Stomach smooth muscle (tissue), 2 donors: ENCODE measurements around the gene UBE2J2.
"Not testable (repeated sequence)": the region's sequence is repeated elsewhere in the genome, so short reads cannot be mapped to it uniquely, and the experiment has no call there.

Experiments used
- H3K27ac ChIP-seq: one replicate; pipeline ENCODE4 v1.7.0; 2013; ENCODE audit warnings: mild to moderate bottlenecking, low read length, inconsistent platforms
- H3K27me3 ChIP-seq, 2 donors: one replicate each; pipeline ENCODE4 v1.7.0; 2013; ENCODE audit warnings: low read length in 2 of 2; ENCODE audit not compliant: insufficient read depth in 2 of 2, control insufficient read depth in 1 of 2
- H3K36me3 ChIP-seq, 2 donors: one replicate each; pipeline ENCODE4 v1.7.0; 2013; ENCODE audit warnings: low read length in 2 of 2; ENCODE audit not compliant: control insufficient read depth in 2 of 2, insufficient read depth in 2 of 2
- H3K4me1 ChIP-seq: one replicate; pipeline ENCODE4 v1.7.0; 2013; ENCODE audit warnings: low read length; ENCODE audit not compliant: control insufficient read depth, insufficient read depth
- H3K4me3 ChIP-seq, 2 donors: one replicate each; pipeline ENCODE4 v1.7.0; 2013; ENCODE audit warnings: low read length in 2 of 2
- H3K9ac ChIP-seq, 2 donors: one replicate each; pipeline ENCODE4 v1.7.0; 2013; ENCODE audit warnings: low read length in 2 of 2, mild to moderate bottlenecking in 1 of 2
- H3K9me3 ChIP-seq, 2 donors: one replicate each; pipeline ENCODE4 v1.7.0; 2013; ENCODE audit warnings: low read length in 2 of 2; ENCODE audit not compliant: control insufficient read depth in 2 of 2
- donor health status: healthy.
- donor health status: Pancreatic carcinoma.

Gene UBE2J2

DNA sequence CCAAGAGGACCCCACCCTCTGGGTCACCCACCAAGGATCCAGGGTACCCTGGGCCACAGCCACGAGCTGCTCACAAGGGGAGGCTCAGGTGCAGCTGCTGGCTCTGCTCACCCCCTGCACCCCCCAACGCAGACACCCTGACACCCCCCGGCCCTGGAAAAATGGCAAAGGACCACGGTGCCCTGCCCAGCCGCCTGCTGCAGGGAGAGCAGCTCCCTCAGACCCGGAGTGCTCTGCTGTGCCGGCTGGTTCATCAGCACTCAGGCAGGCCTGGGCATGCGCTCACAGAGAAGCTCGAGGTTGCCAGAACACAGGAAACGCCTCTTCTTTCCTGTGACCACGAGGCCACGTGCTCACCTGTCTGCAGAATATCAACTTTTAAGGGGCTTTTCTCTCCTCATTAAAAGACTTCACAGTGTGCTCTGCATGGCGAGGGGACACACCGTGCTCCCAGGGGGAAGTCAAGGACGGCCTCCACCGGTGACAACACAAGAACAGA, 22.8 kb downstream of the UBE2J2 start:
- H3K27ac ChIP-seq: no peak overlapping the region
- H3K4me1 ChIP-seq: peaks cover 5% of the 10 kb centered on the region
- no peaks in the 10 kb centered on the region for H3K9me3 ChIP-seq
- no peak overlapping the region for H3K4me3 ChIP-seq
- peaks cover 5 to 19% of the 10 kb centered on the region in 2 donors for H3K27me3 ChIP-seq
- H3K9ac ChIP-seq: no peak overlapping the region
- H3K36me3 ChIP-seq: peaks cover 8 to 17% of the 10 kb centered on the region in 2 donors

DNA sequence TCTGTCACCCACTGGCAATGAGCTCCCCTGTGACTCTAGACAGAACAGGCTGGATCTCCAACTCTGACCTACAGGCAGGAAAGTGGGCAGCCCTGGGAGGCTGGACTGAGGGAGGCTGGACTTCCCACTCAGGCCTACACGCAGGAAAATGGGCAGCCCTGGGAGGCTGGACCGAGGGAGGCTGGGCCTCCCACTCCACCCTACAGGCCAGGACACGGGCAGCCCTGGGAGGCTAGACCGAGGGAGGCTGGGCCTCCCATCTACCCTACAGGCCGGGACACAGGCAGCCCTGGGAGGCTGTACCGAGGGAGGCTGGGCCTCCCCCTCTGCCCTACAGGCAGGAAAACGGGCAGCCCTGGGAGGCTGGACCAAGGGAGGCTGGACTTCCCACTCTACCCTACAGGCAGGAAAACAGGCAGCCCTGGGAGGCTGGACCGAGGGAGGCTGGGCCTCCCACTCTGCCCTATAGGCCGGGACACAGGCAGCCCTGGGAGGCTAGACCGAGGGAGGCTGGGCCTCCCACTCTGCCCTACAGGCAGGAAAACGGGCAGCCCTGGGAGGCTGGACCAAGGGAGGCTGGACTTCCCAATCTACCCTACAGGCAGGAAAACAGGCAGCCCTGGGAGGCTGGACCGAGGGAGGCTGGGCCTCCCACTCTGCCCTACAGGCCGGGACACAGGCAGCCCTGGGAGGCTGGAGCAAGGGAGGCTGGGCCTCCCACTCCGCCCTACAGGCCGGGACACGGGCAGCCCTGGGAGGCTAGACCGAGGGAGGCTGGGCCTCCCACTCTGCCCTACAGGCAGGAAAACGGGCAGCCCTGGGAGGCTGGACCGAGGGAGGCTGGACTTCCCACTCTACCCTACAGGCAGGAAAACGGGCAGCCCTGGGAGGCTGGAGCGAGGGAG, 25.4 kb downstream of the UBE2J2 start:
- not testable (repeated sequence) for H3K4me1 ChIP-seq, H3K27ac ChIP-seq, H3K4me3 ChIP-seq, H3K9ac ChIP-seq, H3K9me3 ChIP-seq, H3K36me3 ChIP-seq
- H3K27me3 ChIP-seq: peaks cover 5 to 22% of the 10 kb centered on the region in 2 donors

DNA sequence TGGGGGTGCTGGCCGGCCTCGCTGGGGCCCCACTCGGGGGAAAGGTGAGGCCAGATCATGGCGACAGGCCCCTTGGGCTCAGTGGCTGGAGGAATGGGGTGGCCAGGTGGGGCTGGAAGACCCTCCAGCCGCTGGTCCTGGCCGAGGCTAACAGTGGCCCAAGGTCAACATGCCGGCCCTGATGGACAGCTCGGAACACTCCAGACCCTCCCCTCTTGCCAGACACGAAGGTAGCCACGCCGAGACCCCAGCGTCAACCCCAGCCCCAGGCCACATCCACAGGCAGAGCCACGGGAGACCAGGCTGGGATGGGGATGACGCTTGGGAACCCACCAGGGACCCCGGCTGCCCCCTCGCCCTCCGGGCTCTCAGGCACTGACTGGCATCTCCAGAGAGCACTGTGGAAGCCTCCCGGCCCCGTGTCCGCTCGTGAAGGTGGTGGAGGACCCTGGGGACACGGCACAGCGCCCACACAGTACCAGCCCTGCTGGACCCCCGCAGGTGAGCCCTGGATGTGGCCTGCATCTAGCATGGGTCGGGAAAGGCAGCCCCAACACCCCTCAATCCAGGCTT, 26.2 kb downstream of the UBE2J2 start:
- H3K9ac ChIP-seq: no peak overlapping the region
- no peaks in the 10 kb centered on the region for H3K9me3 ChIP-seq
- H3K4me3 ChIP-seq: no peak overlapping the region
- no peak overlapping the region for H3K27ac ChIP-seq
- no peaks in the 10 kb centered on the region for H3K36me3 ChIP-seq
- H3K4me1 ChIP-seq: peaks cover 5% of the 10 kb centered on the region
- H3K27me3 ChIP-seq: peaks cover 5 to 22% of the 10 kb centered on the region in 2 donors

DNA sequence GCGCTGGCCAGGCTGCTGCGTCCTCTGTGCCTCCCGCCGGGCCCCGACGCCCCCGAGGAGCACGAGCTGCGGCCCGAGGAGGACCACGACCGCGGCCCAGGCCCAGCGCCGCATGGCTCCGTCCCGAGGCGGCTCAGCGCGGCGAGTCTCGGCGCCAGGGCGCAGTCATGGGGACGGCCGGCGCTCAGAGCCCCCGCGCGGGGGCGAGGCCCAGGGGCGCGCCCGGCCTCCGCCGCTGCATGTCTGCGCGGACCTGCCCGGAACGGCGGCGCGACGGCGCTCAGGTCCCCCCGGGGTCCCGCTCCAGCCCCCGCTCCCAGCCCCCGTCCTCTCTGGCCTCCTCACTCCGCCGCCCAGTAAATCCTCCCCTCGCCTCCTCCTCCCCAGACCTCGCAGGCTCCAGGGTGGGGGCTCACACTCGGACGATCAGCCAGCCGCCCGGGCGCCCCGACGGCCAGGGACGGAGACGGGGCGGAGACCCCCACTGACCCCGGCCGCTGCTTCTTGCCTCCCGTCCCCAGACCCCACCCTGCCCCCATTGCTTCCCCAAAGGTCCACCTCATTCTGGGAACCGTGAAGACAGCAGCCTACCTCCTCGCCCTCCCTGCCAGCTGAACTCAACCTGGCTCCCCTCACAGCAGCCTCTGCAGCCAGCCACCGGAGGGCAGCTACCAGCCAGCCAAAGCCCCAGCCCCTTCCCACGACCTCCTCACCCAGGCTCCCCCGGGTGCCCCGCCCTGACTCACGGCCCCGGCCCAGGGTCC, 26.9 kb downstream of the UBE2J2 start, which contains the start of gene C1QTNF12:
Gene C1QTNF12 (minus strand): TSS at position 146 of the 764 bp plus-strand sequence. CDS start 32 bp downstream, at position 114.
- Histone ChIP-seq H3K9me3 (no peaks in the 10 kb centered on the region), H3K9ac (no peak within 1 kb of the TSS), H3K4me1 (peaks cover 5% of the 10 kb centered on the region), H3K27ac (no peak within 1 kb of the TSS), H3K4me3 (no peak within 1 kb of the TSS), H3K27me3 (peaks cover 5 to 22% of the 10 kb centered on the region in 2 donors), H3K36me3 (no peaks in the 10 kb centered on the region)

DNA sequence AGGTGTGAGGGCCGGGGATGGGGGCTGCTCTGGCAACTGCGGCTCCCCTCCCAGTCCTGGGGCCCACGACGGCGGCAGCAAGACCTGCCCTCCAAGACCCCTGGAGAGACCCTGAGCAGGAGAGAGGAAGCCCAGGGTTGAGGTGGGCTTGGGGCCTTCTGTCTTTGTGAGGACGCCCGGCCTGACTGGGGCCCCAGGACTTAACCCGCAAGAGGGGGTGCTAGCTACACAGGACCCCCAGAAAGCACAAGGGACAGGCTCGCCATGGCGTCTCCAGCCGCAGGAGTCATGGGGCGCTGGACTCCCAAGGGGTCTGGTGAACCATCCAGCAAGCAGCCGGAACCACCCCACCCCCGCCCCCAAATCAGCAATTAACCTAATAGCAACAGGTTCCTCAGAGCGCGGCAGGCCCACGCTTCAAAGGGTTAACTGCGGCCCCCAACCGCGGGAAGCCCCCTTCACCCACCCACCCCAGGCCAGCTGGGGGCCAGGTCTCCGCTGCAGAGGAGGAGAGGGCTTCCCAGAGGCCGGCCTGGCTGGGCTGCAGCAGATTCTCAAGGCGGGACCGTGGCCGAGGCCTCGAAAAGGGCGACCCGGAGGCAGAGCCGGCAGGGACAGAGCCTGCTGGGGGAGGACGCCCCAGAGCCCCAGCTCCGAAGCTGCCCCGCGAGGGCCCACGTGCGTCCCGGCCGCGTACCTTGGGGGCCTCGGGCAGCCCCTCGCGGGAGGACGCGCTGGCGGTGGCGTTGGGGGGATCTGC, 27.7 kb downstream of the UBE2J2 start:
- peaks cover 6 to 22% of the 10 kb centered on the region in 2 donors for H3K27me3 ChIP-seq
- H3K27ac ChIP-seq: no peak overlapping the region
- no peaks in the 10 kb centered on the region for H3K36me3 ChIP-seq
- H3K9ac ChIP-seq: no peak overlapping the region
- no peaks in the 10 kb centered on the region for H3K9me3 ChIP-seq
- H3K4me3 ChIP-seq: no peak overlapping the region
- peaks cover 5% of the 10 kb centered on the region for H3K4me1 ChIP-seq

DNA sequence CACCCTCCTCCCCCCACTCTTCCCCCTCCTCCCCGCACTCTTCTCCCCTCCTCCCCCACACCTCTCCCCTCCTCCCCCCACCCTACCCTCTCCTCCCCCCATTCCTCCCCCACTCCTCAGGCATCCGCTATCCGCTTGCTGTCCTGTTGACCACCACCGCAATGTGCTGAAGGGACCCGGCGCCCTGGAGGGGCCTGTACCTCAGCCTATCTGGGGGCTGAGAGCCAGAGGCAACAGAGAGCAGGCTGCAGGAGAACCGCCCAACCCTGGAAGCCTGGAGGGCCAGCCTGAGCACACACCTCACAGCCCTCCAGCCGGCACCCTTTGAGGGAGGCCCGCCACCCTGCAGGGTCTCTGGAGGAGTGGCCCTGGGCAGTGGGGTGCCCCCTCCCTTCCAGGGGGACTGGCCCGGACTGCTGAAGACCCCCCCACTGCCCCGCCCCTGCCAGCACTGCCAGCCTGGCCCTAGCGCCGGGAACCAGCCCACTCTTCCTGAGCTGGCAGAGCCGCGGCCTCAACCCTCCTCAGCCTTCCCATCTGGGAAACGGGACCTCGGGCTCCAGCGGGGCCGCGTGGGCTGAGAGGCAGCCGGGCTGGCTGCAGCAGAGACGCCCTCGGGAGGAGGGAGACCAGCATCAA, 28.4 kb downstream of the UBE2J2 start:
- H3K4me3 ChIP-seq: no peak overlapping the region
- H3K27ac ChIP-seq: no peak overlapping the region
- H3K27me3 ChIP-seq: peaks cover 8 to 23% of the 10 kb centered on the region in 2 donors
- no peaks in the 10 kb centered on the region for H3K36me3 ChIP-seq
- peaks cover 5% of the 10 kb centered on the region for H3K4me1 ChIP-seq
- no peaks in the 10 kb centered on the region for H3K9me3 ChIP-seq
- H3K9ac ChIP-seq: no peak overlapping the region

DNA sequence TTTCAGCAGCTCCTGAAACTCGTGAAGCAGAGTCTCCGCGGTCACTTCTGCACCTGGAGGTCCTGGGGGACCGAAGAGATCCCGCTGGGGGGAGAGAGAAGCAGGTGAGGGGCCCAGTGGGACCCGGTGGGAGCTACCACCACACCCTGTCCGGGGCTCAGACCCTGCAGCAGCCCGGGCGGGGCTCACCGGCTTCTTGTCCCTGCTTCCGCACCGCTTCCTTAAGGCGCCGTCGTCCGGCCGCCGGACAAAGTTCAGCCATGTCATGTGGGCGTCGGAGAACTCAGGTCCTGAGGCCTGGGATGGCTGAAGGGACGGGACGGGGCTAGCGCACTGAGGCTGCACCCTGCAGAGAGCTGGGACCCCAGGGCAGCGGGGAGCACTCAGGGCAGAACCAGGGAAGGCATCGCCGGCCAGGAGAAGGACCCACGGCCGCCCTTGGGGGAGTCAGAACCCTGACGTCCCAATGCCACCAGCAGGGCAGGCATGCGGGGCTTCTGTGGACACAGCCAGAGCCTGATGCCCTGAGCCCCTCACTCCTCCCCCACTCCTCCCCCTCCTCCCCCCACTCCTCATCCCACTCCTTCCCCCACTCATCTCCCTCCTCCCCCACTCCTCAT, 29.4 kb downstream of the UBE2J2 start:
- Histone ChIP-seq H3K4me3 (no peak overlapping the region), H3K9ac (no peak overlapping the region), H3K27ac (no peak overlapping the region), H3K36me3 (no peaks in the 10 kb centered on the region), H3K4me1 (peaks cover 5% of the 10 kb centered on the region), H3K27me3 (peaks cover 12 to 33% of the 10 kb centered on the region in 2 donors), H3K9me3 (no peaks in the 10 kb centered on the region)

DNA sequence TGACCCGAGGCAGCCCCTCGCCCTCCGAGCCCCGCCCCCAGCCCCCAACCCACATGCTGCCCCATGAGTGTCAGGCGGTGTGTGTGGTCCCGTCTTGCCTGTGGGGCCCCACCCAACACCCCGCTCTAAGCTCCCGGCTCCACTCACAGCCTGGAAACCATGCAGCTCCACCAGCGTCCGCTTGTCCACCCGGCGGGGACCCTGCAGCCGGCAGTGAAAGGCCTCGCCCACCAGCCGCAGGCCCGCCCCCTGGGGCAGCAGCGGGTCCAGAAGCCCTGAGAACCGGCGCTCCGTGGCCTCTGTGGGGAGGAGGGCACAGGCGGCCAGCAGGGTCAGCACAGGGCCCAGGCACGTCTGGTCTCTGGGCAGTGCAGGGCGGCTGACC, 29.9 kb downstream of the UBE2J2 start:
- Histone ChIP-seq H3K9ac (no peak overlapping the region), H3K36me3 (no peaks in the 10 kb centered on the region), H3K4me3 (no peak overlapping the region), H3K9me3 (no peaks in the 10 kb centered on the region), H3K27me3 (peaks cover 12 to 36% of the 10 kb centered on the region in 2 donors), H3K27ac (no peak overlapping the region), H3K4me1 (peaks cover 5% of the 10 kb centered on the region)

DNA sequence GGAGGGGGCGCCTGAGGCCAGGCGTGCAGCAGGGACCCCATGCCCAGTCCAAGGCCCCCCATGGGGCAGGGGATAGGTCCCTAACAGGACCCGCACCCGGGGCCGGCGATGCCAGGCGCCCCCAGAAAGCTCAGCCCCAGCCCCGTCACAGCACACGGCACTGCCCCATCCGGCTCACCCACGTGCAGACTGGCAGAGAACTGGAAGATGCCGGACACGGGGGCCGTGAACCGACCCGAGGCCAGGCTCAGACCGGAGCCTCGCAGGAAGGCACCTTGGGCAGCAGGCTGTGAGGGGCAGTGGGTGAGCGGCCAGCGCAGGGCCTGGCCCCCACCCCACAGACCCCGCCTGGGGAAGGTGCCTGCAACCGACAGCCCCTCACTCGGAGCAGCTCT, 30.4 kb downstream of the UBE2J2 start:
- Histone ChIP-seq H3K9me3 (no peaks in the 10 kb centered on the region), H3K9ac (no peak overlapping the region), H3K4me3 (no peak overlapping the region), H3K36me3 (no peaks in the 10 kb centered on the region), H3K27me3 (peaks cover 15 to 41% of the 10 kb centered on the region in 2 donors), H3K27ac (no peak overlapping the region), H3K4me1 (peaks cover 5% of the 10 kb centered on the region)
